Measurements from ENCODE around the gene SLC12A4.

DNA sequence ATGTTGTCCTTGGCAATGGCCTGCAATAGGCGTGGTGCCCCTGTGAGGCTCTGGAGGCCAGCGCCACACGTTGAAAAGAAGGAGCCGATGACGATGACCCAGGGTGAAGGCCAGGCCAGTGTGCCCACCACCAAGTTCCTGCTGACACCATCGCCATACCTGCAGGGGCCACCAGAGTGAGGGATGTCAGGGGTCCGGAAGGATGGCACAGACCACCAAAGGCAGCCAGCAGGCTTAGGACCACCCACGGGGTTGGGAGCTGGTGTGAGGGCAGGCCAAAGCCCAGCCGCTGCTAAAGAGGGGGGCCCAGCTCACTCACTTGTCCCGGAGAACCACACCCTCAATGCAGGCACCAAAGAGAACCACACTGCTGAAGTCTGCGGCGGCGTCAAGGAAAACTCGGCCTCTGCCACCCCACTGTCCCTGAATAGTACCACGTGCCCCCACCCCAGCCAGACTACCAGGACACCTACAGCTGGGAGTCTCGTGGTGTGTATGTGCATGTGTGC, 18.0 kb downstream of the SLC12A4 start:
- TF ChIP-seq EZH2 (IDR thresholded peaks at IDR 0.05) (no peak), POLR2AphosphoS5 (IDR thresholded peaks at IDR 0.05; ENCODE audit: borderline replicate concordance, low read depth, low read length) (no peak)
